GM19395 (cell line): ENCODE results near the gene LRRK1.

Experiments used
- ATAC-seq: cut with Tn5 transposase; IDR thresholded peaks from one replicate; pipeline ENCODE4 v1.9.1; 2021; ENCODE audit warnings: mild to moderate bottlenecking, moderate library complexity; ENCODE audit not compliant: unreplicated experiment

Gene LRRK1

GRCh38 chr15:101052681-101053121, 133.5 kb downstream of the LRRK1 start:
- no peak for ATAC-seq

DNA sequence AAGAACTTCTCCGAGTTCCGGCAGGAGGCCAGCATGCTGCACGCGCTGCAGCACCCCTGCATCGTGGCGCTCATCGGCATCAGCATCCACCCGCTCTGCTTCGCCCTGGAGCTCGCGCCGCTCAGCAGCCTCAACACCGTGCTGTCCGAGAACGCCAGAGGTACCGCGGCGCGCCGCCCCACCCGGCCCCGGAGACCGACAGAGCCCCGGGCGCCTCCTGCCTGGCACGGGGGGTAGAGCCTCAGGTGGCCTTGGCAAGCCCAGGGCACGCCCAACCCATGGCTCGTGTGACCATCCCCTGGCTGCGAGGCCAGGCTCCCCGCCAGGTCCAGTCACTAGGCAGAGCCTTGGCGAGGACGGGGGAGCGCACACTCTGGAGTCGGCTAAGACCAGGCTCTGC, 134.1 kb downstream of the LRRK1 start:
- no peak for ATAC-seq

DNA sequence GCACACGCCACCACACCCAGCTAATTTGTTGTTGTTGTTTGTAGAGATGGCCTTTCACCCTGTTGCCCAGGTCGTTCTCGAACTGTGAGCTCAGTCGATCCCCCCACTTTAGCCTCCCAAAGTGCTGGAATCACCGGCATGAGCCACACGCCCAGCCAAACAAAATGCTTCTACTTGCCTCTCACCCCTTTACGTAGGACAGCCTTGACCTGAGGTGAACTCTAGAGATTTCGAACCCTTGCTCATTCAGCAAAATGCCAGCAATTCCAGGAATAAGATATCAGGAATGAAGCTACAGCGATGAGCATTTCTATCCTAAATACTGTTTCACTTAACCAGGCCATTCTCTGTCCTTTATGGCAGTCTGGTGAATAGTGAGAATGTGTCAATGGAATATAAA, 135.0 kb downstream of the LRRK1 start:
- ATAC-seq, result no peak

- no peak for ATAC-seq
These were observed 135.8 kb downstream of the LRRK1 start for GRCh38 chr15:101054991-101055390.

- ATAC-seq, result no peak
These were observed 136.3 kb downstream of the LRRK1 start for GRCh38 chr15:101055411-101055810.

- ATAC-seq, result no peak
These were observed 137.5 kb downstream of the LRRK1 start for GRCh38 chr15:101056366-101057334.

DNA sequence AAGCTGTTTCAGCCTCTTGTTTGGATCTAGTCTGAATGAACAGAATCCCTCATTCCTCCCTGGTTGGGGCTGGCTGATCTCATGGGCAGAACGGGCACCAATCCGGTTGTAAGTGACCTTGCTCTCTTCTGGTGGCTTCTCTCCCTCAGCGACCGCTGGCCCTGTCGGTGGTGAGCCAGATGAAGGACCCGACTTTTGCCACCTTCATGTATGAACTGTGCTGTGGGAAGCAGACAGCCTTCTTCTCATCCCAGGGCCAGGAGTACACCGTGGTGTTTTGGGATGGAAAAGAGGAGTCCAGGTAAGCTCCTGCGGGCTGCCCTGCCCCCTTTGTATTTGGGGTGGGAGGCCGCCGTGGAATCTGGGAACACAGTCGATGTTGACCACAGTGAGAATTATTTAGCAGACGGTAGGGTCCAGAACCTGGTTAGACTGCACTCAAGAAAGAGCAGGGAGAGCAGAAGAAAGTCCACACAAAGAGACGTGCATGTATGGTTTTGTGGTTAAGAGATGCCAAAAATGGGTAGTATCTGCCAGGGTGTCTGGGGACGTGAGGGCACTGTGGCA, 138.8 kb downstream of the LRRK1 start:
- no peak for ATAC-seq

GRCh38 chr15:101058735-101059134, 139.6 kb downstream of the LRRK1 start:
- ATAC-seq, result no peak

DNA sequence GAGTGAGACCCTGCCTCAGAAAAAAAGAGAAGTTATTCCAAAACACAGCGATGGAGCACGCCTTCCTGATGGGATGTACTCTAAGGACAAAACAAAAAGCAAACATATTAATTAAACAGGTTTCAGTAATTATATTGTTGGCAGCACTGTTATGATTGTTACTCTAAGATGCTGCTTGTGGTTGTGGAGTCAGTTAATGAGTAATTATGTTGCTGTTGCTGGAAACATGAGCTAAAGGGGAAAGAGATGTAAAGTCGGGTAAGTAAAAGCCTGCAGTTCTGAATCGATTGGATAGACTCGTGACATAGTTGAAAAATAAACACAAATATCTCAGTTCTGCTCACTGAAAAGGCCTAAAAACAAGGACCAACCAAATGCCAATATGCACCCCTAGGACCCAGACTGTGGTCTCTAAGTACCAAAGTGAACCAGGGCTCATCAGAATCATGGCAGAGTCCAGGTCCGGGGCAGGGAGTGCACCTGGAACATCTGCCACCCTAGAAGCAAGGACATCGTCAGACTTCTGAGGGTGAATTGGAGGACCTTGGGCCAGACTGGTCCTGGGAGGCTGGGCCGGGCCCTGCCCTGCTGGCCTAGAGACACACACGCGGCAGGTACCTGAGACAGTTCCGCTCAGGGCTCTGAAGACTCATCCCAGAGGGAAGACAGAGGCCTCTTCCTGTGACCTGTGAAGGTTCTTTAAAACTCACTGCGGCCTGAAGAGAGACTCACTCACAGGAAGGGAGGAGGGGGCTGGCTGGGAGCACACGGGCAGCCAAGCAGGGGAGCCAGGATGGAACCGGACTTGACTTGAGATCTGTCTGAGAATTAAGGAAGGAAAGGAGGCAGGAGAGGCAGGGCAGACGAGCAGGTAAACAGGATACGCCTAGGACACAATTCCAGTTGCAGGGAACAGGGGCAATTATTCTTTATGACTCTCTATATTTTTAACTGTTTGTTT, 140.5 kb downstream of the LRRK1 start:
- ATAC-seq, result no peak

- no peak for ATAC-seq
These were observed 141.7 kb downstream of the LRRK1 start for GRCh38 chr15:101060576-101061551.

DNA sequence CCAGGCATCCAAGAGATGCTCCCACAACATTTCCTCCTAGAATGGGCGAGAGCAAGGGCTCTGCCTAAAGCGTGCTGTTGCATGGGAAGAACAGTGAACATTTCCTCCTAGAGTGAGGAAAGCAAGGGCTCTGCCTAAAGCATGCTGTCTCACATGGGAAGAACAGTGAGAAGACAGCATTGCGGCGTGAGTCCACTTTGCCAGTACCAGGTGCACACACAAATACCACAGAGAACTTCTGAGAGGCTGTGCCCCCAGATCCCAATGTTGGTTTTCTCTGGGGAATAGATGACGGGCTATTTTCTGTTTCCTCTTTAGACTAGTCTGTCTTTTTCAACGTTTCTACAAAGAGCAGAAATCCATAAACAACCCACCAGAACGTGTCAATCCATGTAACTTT, 142.9 kb downstream of the LRRK1 start:
- ATAC-seq, result no peak

DNA sequence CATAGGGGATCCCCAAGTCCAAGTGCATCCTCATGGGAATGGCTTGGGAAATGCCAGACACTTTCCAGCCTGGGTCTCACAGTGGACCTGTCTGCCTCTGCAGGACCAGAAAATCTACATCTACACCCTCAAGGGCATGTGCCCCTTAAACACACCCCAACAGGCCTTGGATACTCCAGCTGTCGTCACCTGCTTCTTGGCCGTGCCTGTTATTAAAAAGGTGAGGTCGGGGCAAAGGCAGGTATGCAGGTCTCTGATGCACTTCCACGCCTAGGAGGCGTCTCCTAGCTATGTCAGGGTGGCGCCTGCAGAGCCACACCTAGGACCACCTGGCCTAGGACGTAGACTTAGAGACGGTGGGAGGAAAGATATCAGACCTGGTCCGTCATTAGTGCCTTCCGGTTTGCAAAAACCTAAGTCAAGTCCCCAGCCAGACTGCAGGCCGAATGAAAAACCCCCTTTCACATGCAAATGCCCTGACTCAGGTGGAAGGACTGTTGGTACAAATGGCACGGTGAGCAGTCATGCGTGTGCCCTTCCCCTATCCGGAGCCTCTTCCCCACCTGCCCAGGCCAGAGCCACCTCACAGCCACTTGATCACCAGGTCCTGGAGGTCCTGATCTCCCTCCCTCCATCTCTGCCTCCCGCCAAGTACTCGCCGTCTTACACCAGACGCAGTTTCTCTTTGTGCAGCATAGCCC, 143.5 kb downstream of the LRRK1 start:
- ATAC-seq, result peak; percentile 70

DNA sequence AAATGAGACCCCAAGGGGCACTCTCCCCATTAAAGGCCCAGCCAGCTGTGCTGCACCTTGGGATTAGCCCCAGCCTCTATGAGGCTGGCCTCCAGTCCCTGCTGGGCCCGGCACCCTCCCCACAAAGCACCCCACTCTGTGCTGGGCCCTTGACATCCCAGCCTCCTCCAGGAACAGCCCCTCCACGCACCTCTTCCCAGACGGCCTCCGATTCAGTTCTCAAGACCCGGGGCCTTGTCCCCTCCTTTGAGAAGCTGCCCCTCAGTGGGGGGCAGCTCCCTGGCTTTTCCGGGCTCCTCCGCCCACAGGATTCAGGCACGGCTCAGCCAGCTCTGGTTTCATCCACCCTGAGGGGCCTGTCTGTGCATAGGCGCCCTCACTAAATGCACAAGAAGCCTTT, 144.1 kb downstream of the LRRK1 start:
- no peak for ATAC-seq

DNA sequence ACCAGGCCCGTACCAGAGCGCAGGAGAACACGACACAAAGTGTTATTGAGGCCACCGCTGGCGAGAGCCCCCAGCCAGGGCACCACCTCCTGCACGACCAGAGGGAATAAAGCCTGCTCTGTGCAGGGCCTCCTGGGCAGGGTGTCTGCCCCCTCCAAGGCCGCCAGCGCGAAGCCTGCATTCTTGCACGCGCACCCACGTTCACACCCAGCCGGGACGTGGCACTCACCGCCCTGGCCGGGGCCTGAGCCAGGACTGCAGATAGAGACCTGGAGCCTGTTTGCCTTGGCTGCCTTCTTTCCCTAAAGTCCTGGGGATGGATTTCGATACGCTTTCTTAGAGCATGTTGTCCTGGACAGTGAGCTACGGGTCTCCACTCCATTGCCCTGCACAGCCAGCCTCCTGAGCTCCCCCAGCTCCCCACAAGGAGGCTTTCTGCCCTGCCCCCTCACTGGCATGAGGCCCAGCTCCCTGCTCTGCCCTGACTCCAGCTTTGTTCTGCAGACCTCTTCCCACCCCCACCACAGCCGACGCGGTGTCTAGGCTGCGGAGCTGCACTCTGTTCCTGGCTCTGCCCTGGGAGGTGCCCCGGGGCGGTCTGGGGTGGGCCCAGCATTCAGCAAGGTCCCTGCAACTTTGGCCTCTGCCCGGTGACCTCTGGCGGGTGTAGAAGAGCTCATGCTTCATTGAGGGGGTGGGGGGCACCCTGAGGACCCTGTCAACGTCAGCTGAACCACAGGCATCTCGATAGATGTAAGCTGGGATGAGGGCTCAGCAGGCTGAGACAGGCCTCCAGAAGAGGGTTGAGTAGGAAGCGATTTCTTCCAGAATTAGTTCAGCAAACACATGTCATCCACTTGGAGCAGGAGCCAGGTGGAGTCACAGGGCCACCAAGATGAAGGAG, 145.0 kb downstream of the LRRK1 start:
- no peak for ATAC-seq

DNA sequence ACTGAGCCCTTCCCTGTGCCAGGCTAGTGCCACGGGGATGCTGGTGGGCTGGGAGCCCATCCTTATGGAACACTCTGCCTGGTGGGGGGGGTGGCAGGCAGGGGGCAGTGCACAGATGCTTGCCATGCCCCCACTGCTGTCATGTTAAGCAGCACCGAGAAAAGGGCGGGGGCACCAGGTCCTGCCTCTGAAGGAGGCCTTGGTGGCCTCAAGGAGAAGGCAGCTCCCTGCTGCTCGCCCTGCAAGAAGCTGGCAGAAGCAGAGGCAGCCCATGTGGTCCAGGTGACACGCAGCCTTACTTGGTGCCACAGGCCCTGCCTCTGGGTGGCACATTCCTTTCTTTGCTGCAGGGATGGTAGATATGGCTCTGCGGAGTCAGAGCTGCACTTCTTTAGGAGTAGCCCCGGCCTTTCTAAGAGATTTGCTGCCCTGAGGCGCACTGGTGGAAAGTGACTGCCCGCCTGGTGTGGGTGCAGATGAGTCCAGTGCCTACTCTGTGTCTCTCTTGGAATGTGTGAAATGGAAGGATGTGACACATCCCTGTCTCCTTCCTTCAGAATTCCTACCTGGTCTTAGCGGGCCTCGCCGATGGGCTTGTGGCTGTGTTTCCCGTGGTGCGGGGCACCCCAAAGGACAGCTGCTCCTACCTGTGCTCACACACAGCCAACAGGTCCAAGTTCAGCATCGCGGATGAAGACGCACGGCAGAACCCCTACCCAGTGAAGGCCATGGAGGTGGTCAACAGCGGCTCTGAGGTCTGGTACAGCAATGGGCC, 145.8 kb downstream of the LRRK1 start:
- ATAC-seq, result no peak

DNA sequence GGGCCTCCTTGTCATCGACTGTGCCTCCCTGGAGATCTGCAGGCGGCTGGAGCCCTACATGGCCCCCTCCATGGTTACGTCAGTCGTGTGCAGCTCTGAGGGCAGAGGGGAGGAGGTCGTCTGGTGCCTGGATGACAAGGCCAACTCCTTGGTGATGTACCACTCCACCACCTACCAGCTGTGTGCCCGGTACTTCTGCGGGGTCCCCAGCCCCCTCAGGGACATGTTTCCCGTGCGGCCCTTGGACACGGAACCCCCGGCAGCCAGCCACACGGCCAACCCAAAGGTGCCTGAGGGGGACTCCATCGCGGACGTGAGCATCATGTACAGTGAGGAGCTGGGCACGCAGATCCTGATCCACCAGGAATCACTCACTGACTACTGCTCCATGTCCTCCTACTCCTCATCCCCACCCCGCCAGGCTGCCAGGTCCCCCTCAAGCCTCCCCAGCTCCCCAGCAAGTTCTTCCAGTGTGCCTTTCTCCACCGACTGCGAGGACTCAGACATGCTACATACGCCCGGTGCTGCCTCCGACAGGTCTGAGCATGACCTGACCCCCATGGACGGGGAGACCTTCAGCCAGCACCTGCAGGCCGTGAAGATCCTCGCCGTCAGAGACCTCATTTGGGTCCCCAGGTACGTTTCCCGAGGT, 146.5 kb downstream of the LRRK1 start:
- ATAC-seq, result no peak
